H1 (cell line): ENCODE results near the gene PPP1R3F.

Experiments used
- CEBPB ChIP-seq: IDR thresholded peaks from 2 replicates; pipeline ENCODE4 v1.6.1; 2012; ENCODE audit warnings: low read depth, low read length
- GABPA ChIP-seq: IDR thresholded peaks from 2 replicates; pipeline ENCODE4 v1.6.1; 2011; ENCODE audit warnings: mild to moderate bottlenecking, low read length, moderate library complexity, borderline replicate concordance; ENCODE audit not compliant: insufficient read depth
- GTF2F1 ChIP-seq: IDR thresholded peaks from 2 replicates; pipeline ENCODE4 v1.6.1; 2012; ENCODE audit warnings: low read depth, low read length, improper control_type of control experiment, borderline replicate concordance
- POLR2AphosphoS5 ChIP-seq: IDR thresholded peaks from 2 replicates; pipeline ENCODE4 v1.6.1; 2011; ENCODE audit warnings: low read depth, low read length
- POU5F1 ChIP-seq: IDR thresholded peaks from 2 replicates; pipeline ENCODE4 v1.6.1; 2011; ENCODE audit warnings: low read depth, mild to moderate bottlenecking, low read length, moderate library complexity
- RBBP5 ChIP-seq: IDR thresholded peaks from 2 replicates; pipeline ENCODE4 v1.7.1; 2012; ENCODE audit warnings: low read depth, mild to moderate bottlenecking, inconsistent platforms, low read length, moderate library complexity, borderline replicate concordance
- RFX5 ChIP-seq: IDR thresholded peaks from 2 replicates; pipeline ENCODE4 v1.6.1; 2011; ENCODE audit warnings: low read depth, low read length, improper control_type of control experiment, borderline replicate concordance
- SAP30 ChIP-seq: fragments of 300-600 bp; sonication (generic); IDR thresholded peaks from 2 replicates; pipeline ENCODE4 v1.7.1; 2012; ENCODE audit warnings: low read length, moderate library complexity, mild to moderate bottlenecking, inconsistent platforms; ENCODE audit not compliant: insufficient read depth, insufficient replicate concordance
- TAF1 ChIP-seq: IDR thresholded peaks from 2 replicates; pipeline ENCODE4 v1.6.1; 2011; ENCODE audit warnings: mild to moderate bottlenecking, low read depth, low read length
- TCF12 ChIP-seq: IDR thresholded peaks from 2 replicates; pipeline ENCODE4 v1.6.1; 2011; ENCODE audit warnings: low read depth, mild to moderate bottlenecking, low read length
- TF ChIP-seq, protein P1 (sequence below), 3 experiments: IDR thresholded peaks; 1 replicate in 2 of 3; 2 replicates in 1 of 3; pipeline versions ENCODE4 v1.5.1 to v1.6.1; 2011; ENCODE audit warnings: low read length in 3 of 3, mild to moderate bottlenecking in 3 of 3, inconsistent platforms in 2 of 3, low read depth in 1 of 3, moderate library complexity in 1 of 3; ENCODE audit not compliant: insufficient read depth in 1 of 3; ENCODE audit errors: control extremely low read depth in 1 of 3
- TF ChIP-seq, protein P2 (sequence below): IDR thresholded peaks from 2 replicates; pipeline ENCODE4 v1.6.1; 2011; ENCODE audit warnings: low read length, improper control_type of control experiment

DNA sequence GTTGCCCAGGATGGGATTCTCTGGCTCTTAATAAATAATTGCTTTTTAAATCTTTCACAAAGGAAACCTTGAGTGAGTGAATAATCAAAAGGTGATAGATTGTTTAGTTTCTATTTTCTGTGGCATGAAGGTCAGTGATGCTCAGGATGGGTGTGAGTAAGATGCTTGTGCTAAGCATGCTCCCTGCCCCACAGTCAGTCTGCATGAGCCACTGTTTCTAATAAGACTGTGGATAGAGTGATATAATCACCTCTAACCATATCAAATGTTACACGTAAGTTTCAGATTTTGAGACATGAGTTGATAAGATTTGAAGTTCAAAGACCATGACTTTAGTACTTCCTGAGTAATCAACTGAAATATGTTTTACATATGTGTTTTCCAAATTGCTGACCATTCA, 31.1 kb downstream of the PPP1R3F start:
- TF ChIP-seq, protein P1, sequence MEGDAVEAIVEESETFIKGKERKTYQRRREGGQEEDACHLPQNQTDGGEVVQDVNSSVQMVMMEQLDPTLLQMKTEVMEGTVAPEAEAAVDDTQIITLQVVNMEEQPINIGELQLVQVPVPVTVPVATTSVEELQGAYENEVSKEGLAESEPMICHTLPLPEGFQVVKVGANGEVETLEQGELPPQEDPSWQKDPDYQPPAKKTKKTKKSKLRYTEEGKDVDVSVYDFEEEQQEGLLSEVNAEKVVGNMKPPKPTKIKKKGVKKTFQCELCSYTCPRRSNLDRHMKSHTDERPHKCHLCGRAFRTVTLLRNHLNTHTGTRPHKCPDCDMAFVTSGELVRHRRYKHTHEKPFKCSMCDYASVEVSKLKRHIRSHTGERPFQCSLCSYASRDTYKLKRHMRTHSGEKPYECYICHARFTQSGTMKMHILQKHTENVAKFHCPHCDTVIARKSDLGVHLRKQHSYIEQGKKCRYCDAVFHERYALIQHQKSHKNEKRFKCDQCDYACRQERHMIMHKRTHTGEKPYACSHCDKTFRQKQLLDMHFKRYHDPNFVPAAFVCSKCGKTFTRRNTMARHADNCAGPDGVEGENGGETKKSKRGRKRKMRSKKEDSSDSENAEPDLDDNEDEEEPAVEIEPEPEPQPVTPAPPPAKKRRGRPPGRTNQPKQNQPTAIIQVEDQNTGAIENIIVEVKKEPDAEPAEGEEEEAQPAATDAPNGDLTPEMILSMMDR (IDR thresholded peaks at IDR 0.05; ENCODE audit: control extremely low read depth in 1 of 3, insufficient read depth in 1 of 3, low read depth in 1 of 3, low read length in 3 of 3) = no peak
- no peak for TF ChIP-seq RFX5
- no peak for TF ChIP-seq POLR2AphosphoS5
- no peak for TF ChIP-seq GABPA
- no peak for TF ChIP-seq TAF1
- no peak for TF ChIP-seq RBBP5
- TF ChIP-seq TCF12 = no peak
- TF ChIP-seq, protein P2, sequence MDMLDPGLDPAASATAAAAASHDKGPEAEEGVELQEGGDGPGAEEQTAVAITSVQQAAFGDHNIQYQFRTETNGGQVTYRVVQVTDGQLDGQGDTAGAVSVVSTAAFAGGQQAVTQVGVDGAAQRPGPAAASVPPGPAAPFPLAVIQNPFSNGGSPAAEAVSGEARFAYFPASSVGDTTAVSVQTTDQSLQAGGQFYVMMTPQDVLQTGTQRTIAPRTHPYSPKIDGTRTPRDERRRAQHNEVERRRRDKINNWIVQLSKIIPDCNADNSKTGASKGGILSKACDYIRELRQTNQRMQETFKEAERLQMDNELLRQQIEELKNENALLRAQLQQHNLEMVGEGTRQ = no peak
- TF ChIP-seq CEBPB = no peak
- TF ChIP-seq GTF2F1 = no peak
- no peak for TF ChIP-seq SAP30
- TF ChIP-seq POU5F1 = no peak
